Hematopoietic multipotent progenitor cell treated with erythropoietin and hydrocortisone succinate and interleukin-3 and kit ligand, for 6 days (in vitro differentiated cells): ENCODE data around the gene R3HCC1L.

ENCODE experiments used
- DNase-seq: peaks from one replicate; pipeline ENCODE4 v3.0.0-alpha.2; 2015

Gene R3HCC1L

DNA sequence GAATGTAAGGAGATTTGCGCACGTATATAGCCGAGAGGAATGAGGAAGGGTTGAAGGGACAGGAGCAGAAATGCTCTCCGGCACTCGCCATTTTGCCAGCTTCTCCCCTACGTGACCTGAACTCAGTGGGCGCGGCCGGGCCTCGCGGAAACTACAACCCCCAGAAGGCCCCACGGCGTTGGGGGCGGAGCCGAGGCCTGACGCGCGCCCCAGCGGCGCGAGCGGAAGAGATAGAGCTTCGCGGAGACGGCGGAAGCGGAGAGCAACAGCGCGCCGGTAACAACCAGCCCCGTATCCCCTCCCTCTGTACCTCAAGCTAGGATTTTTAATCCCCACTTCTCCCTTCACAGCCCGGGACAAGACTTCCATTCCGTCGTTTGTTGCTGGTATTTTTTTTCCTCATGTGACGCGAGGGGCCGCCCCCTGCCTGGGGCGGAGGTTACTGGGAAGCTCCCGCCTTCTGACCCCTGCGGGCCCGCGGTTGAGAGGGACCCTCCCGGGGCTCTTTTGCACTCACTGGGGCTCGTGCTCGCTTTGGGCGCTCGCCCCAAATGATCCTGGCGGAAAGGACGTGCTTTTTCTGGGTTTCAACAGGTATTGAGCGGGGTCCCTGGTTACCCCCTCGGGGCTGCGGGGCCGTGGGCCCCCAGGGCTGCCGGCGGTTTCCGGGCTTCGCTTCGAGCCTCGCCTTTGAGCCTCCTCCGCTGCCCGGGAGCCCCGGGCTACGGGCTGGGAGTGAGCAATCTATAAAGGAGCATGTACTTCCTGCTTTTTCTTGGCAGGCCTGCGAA, at the start of gene R3HCC1L:
Gene R3HCC1L, plus strand, starts transcription at position 227 of the 791 bp plus-strand sequence. CDS start 73,458 bp downstream, outside the sequence.
- peak; percentile 95 for DNase-seq

DNA sequence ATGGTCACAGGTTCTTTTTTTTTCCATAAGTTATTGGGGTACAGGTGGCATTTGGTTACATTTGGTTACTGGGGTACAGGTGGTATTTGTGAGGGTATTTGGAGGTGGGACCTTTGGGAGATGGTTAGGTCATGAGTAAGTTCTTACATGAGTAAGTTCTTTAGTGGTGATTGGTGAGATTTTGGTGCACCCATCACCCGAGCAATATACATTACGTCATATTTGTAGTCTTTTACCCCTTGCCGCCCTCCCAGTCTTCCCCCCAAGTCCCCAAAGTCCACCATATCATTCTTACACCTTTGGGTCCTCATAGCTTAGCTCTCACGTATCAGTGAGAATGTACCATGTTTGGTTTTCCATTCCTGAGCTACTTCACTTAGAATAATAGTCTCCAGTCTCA, 49.2 kb upstream of the R3HCC1L start:
- DNase-seq: no peak

DNA sequence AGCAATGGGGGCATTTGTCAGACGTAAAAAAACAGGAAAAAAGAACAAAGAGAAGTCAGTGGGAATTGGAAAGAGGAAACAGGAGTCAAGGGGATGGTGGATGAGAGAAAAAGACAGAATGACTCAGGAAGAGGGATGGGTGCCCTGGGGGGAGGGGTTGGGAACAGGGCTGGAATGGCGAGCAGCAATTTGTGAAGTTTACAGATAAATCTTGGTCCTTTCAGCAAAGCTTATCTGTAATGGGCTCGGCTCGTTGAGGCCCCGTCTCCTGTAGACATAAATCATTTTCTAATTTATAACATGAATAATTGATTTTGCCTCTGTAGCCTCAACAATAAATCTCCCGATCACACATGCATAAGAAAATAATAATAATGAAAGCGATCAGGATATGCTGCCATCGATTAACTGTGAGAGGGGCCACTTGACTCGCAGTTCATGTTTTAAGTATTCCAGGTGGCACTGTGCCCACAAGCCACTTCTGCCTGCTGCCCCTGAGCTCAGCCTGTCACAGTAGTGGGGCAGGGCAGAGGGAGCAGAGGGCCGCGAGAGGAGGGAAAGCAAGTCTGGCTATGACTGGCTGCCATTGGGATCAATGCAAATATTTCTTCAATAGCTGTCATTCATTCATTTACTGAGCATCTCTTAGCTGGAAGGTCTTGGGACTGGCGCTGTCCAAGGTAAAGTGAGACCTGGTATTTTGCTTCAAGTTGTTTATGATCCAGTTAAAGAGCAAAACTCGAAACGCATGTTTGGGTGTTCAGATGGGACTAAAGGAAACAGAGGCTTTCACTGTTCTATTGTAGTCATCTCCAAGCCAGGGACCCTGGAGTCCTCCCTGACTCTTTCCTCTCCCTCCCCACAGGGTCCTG, 47.4 kb upstream of the R3HCC1L start:
- DNase-seq: peak; percentile 4

DNA sequence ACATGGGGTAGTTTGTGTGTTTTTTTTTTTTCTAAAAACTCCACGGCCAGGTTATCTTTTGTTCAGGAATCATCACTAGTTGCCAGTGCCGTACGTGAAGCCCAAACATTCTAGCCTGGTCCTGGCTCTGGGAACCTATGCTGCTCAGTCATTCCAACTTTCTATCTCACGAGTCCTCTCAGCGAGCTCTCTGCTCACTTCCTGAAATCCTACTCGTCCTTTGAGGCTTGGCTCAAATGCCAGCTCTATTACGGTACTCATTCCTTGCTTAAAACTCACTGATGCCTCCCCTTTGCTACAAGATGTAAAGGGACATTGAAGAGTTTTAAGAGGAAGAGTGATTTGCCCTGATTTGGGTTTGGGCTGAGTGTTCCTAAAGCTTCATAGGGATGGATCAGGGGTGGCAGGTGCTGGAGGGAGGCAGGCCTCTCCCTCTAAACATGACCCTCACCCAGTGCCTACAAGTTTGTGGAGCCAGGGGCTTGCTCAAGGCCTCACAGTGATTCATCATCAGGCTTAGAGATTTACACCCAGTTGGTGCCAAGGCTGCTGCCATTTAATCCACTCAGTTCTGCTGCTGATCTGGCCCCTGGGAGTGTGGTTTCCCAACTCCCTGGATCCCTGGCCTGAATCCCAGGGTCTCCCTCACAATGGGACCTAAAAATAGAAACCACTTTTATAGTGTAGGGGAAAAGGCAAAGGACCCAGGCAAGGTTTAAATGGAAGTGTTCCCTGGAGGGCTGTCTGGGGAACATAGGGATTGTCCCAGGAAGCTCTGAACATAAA, 46.1 kb upstream of the R3HCC1L start:
- DNase-seq: no peak

DNA sequence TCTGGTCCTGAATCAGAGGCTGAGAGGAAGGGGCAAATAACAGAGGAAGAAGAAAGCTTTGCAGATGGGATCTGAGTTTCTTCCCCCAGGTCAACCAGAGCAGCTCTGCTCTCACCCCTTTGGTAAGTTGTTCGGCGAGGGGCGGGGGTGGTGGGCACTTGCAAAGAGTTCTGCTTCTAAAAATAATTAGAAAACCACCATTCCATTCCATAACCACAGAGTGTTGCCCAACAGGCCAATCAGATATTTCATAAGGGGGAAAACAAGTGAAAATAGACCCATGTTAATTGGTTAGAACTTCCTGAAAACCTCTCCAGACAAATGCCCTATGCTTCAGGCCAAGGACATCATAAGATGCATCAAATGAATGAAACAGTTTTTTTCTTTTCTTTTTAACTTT, 43.6 kb upstream of the R3HCC1L start:
- peak; percentile 41 for DNase-seq

DNA sequence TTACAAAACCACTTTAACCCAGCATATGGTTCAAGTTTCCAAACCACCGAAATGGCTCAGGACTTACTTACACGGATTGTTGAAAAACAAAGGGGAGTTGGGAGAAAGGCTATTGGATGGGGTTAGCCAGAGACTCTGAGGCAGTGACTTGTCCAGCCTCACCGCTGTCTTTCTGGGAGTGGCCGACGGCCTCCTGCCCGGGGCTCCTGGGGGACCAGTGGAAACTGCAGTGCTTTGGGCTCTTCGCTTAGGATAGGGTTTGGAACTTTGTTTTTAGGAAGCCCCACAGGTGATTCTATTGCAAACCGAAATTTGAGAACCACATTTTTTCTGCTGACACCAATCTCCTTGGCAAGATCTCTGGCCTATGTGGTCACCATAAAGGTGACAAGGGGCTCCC, 38.1 kb upstream of the R3HCC1L start:
- no peak for DNase-seq

DNA sequence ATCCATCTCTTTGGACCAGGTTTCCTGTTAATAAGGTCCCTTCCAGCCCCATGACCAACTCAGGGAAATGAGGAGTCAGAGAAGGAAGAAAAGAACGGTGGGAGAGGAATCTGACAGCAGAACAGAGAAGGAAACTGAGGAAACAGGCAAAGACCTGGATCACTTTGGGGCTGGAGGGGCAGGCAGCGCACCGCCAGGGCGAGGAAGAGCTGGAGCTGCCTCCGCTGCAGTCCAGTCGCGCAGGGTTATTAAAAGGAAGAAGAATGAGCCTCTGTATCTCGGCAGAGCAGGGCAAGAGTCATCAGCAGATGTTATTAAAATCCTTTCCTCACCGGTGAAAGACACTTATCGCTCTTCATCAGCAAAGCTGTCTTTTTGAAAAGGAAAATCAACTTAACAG, 37.7 kb upstream of the R3HCC1L start:
- no peak for DNase-seq

DNA sequence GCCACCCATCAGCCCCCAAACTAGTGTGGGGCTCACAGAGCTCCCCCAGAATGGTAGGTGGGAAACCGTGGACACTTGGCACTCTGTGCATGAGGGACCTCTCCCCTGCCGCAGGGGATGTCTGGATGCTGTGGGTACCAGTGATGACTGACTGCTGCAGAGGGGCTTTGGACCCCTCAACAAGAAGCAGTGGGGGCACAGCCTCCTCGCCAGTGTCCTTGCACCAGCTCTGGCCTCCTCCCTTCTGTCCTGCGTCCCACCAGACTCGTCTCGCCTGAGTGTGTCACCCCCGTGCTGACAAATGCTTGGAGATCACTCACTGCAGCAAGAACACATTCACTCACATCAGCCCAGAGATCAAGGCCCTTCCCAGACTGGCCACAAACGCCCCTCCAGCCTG, 37.3 kb upstream of the R3HCC1L start:
- DNase-seq: no peak

DNA sequence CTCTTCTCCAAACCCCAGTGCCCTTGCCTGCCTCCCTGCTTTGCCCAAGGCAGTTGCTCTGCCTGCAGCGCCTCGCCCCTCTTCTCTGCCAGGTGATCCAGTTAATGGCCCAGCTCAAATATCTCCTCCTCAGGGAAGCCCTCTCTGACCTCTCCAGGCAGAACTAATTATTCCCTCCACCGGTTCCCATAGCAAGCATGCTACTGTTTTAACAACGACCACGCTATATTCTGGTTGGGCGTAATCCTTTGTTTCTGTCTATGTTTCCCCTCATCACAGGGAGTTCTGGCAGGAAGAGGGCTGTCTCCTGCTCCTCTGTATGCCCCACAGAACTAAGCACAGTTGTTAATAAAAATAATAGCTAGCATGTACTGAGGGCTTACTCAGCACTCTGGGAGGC, 36.8 kb upstream of the R3HCC1L start:
- no peak for DNase-seq

DNA sequence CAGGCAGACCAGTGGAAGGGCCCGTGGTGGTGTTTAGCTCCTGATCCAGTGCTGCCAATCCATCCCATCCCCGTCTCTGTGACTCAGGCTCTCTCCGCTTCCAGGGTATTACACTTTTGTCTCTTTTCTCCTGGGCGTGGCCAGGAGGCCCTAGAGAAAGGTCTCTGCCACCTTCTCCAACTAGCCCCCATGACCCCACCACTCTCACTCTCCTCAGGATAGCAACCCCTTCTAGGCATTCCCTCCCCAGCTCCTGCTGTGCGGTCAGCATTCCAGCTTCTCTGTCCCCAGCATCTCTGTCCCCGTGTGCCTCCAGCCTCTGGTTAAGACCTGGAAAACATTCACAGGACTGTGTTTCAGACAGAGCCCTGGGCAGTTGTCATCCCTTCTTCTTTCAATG, 36.2 kb upstream of the R3HCC1L start:
- no peak for DNase-seq

DNA sequence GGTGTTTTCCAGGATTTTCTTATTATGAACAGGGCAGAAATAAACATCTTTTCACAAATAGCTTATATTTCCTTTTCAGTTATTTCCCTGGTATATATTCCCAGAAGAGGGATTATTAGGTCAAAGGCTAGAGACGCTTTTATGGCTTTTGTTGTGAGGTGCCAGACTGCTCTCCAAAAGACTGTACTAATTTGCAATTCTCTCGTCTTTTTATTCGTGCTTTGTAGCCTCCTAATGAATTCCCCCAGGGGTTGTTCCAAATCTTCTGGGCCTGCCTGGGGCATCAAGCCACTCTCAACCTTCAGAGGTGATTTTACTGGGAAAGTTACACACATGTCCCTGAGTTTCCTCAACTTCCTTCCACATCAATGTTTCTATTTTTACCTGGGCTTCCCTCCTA, 34.0 kb upstream of the R3HCC1L start:
- no peak for DNase-seq

DNA sequence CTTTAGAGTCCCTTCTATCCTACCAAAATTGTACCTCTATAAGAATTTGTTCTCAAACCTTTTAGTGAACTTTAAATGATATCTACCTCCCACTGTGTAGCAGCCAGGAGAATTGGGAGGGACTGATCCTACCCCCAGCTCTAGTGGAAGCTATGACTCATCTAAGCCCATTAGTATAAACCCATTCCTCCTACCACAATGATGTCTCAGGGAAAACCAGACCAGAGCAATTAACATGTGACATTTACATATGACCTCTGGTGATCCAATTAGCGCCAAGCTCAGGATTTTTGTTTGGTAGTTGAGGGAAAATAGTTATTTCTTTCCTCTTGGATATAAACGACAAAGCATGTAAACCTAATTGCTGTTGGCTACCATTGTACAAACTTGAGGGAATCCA, 33.1 kb upstream of the R3HCC1L start:
- DNase-seq: no peak

DNA sequence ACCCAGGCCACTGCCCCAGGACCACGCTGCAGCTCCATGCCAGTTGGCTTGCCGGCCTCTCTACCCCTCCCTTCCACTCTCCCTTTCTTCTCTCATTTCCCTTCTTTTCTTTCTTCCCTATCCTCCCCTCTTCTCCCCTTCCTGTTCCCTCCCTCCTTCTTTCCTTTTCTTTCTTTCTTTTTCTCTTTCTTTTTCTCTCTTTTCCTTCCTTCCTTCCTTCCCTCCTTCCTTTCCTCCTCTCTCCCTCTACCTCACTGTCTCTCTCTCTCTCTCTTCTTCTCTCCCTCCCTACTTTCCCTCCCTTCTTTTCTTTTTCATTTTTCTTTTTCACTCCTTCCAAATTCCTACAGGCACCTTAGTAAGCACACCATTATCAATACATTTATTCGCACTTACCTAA, 30.3 kb upstream of the R3HCC1L start:
- DNase-seq: no peak

DNA sequence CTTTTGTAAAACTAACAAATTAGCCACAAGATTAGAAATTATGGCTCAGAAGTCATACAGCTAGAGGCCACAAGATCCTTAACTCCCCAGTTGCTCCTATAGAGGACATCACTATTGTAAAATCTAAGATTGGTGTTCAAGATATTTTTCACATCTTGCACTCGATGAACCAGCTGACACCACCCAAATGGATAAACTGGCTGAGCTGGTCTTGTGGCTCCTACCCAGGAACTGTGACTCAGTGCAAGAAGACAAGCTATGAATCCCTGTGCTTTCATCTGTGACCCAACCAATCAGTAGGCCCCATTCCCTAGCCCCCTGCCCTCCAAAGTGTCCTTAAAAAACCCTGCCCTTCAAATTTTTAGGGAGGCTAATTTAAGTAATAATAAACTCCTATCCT, 27.9 kb upstream of the R3HCC1L start:
- DNase-seq: no peak

DNA sequence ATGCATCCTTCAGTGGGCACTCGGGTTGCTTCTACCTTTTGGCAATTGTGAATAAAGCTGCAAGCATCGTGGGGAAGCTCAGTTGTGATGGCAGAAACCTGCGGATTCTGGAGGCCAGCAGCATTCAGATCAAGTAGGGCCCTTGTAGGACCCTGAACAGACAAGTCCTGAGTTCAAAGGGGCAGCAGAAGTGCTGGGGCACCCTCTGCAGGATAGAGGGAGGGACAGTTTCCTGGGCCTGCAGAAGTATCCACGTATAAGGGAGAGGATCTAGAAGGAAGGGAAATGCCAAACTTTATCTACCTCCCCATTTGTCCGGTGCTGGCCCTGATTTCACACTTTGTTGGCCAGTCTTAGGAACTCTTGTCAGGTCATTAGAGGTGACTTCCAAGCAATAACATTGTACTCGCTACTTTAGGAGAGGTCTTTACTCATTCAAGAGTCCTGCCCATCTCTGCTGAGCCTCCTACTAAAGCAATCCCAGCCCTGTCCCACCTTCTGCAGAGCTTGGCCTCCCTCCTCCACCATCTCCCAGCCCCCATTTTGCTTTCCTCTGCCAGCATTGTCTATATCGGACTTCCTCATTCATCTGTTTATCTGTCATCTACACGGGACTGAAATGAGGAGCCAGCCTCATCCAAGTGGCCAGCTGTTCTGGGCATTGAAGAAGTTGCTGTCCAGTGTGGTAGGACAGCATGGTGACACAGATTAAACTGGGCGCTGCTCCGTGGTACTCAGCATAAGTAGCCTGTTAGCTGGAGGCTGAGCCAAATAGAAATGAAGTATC, 26.6 kb upstream of the R3HCC1L start:
- no peak for DNase-seq

DNA sequence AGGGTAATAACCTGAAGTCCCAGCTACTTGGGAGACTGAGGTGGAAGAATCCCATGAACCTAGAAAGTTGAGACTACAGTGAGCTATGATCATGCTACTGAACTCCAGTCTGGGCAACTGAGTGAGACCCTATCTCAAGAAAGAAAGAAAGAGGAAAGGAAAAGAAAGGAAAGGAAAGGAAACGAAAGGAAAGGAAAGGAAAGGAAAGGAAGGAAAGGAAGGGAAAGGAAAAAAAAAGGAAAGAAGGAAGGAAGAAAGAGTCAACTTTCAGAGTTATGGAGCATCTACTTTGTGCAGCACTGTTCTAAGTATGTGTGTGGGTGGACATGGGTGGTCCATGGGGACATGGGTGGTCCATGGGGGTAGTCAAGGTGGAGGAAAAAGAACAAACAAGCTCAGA, 24.1 kb upstream of the R3HCC1L start:
- no peak for DNase-seq

DNA sequence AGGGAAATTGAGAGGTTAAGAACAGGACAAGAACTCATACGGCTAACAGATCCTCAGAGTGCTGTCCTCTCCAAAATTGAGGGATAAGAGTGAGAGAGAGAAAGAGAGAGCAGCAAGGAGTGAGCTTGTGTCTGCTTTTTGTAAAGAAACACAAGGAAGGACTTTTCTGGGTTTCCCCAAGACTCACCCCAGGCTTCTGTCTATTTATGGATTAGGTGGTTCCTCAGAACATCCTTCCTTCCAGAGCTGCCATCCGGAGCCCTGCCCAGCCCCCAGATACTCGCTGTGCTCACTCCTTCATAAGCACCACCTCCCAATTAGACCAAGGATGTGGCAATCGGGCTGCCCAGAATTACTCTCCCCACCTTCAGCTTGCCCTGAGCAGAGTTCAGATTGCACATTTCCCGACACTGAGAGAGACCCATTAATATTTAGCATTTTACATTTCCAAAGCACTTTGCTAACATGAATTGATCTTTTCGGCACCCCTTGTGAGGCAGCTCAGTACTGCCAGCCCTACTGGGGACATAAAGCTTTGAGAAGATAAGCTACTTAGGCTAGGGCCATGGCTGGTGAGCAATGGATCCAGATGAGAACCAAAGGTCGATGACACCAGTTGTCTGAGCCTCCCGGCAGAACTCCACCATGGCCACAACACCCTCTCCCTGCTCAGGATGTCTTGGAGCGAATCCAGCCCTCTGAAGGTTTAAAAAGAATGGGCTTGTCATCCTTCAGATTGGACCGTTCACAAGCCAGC, 19.2 kb upstream of the R3HCC1L start:
- DNase-seq: no peak

DNA sequence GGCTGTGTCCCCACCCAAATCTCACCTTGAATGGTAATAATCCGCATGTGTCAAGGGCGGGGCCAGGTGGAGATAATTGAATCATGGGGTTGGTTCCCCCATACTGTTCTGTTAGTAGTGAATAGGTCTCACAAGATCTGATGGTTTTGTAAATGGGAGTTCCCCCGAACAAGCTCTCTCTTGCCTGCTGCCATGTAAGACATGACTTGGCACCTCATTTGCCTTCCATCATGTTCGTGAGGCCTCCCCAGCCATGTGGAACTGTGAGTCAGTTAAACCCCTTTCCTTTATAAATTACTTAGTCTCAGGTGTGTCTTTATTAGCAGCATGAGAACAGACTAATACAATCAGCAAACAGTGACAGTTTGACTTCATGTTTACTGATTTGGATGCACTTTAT, 14.6 kb upstream of the R3HCC1L start:
- no peak for DNase-seq

DNA sequence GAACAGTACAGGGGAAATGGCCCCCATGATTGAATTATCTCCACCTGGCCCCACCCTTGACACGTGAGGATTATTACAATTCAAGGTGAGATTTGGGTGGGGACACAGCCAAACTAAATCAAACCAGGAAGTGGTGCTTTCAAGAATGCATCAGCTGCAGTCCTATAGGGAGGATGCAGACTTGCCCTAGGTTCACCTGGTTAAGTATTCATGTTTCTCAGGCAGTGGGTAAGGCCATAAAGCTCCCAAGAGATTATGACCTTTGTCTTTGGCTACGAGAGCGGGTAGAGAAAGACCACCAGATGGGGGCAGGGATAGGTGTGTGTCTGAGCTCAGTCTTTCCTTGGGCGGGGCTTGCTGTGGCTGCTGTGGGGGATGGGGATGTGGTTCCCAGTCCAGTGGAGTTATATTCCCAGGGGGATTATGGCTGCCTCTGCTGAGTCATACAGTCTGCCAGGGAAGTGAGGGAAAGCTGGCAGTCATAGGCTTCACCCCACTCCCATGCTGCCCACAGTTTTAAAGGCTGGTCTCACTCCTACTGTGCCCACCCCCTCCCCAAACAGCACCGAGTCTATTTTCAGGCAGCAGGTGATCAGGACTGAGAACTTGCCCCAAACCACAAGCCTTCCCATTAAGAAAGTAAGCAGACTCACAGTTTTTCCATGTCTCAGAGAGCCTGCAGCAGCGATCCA, 8.4 kb upstream of the R3HCC1L start:
- no peak for DNase-seq

DNA sequence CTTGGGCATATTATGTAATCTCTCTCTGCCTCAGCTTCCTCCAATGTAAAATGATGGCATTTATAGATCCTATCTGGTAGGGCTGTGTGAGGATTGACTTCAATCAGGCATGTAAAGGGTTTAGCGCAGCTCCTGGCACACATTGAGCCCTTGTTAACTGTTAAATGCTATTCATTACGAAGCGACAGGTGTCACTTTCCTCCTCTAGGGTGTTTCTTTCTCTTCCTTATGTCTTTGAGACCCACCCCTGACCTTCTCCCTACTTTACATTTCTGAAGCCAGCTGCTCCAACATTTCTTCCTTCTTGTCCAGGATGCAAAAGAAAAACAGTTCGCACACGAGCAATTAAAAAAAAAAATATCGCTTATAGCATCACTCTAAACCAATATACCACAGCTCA, 5.7 kb upstream of the R3HCC1L start:
- DNase-seq: no peak

DNA sequence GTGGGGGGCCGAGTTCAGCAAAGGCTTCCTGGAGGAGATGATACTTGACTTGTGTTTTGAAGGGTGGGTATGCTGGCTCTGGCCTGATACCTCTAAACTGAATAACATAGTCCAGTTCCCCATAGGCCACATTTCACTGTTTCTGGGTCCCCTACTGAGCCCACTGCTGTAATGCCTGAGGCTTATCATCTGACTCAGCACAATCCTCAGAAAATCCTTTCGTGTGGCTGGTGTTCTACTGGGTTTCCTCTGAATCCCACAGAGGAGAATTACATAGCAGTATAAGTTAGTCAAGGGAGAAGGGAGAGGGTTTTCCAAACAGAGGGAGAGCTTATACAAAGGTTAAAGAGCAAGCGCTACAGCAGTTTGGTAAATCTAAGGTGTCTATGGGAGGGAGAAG, 2.8 kb upstream of the R3HCC1L start:
- no peak for DNase-seq
